Ishikawa (cell line): Measurements from ENCODE around the gene PCDH1.

ENCODE experiments used
- CEBPB ChIP-seq: IDR thresholded peaks from 2 replicates; pipeline ENCODE4 v1.6.1; 2012
- CREB1 ChIP-seq: IDR thresholded peaks from 2 replicates; pipeline ENCODE4 v1.6.1; 2012; ENCODE audit warnings: low read depth
- EGR1 ChIP-seq: IDR thresholded peaks from 2 replicates; pipeline ENCODE4 v1.6.1; 2012
- EP300 ChIP-seq: IDR thresholded peaks from 2 replicates; pipeline ENCODE4 v1.6.1; 2012; ENCODE audit warnings: borderline replicate concordance
- FOXM1 ChIP-seq: IDR thresholded peaks from 2 replicates; pipeline ENCODE4 v1.6.1; 2012; ENCODE audit warnings: low read depth, borderline replicate concordance
- MAX ChIP-seq: IDR thresholded peaks from 2 replicates; pipeline ENCODE4 v1.6.1; 2012
- NFIC ChIP-seq: IDR thresholded peaks from 2 replicates; pipeline ENCODE4 v1.6.1; 2012
- RAD21 ChIP-seq: IDR thresholded peaks from 2 replicates; pipeline ENCODE4 v1.6.1; 2012; ENCODE audit warnings: low read depth
- REST ChIP-seq: IDR thresholded peaks from 2 replicates; pipeline ENCODE4 v1.6.1; 2012; ENCODE audit warnings: low read depth, mild to moderate bottlenecking
- TAF1 ChIP-seq: IDR thresholded peaks from 2 replicates; pipeline ENCODE4 v1.6.1; 2012; ENCODE audit warnings: low read depth, mild to moderate bottlenecking
- TCF12 ChIP-seq: IDR thresholded peaks from 2 replicates; pipeline ENCODE4 v1.6.1; 2012; ENCODE audit warnings: low read depth
- TEAD4 ChIP-seq: IDR thresholded peaks from 2 replicates; pipeline ENCODE4 v1.6.1; 2012
- USF1 ChIP-seq: IDR thresholded peaks from 2 replicates; pipeline ENCODE4 v1.6.1; 2012
- YY1 ChIP-seq: IDR thresholded peaks from 2 replicates; pipeline ENCODE4 v1.6.1; 2012; ENCODE audit warnings: low read depth
- ZBTB7A ChIP-seq: IDR thresholded peaks from 2 replicates; pipeline ENCODE4 v1.6.1; 2012; ENCODE audit warnings: low read depth

Gene PCDH1

GRCh38 chr5:141852448-141852847, 25.8 kb downstream of the PCDH1 start:
- TF ChIP-seq TCF12 = no peak
- no peak for TF ChIP-seq MAX
- TF ChIP-seq YY1 = no peak
- no peak for TF ChIP-seq REST
- no peak for TF ChIP-seq TAF1
- TF ChIP-seq NFIC = no peak
- no peak for TF ChIP-seq CEBPB
- TF ChIP-seq FOXM1 = no peak
- TF ChIP-seq RAD21 = no peak
- no peak for TF ChIP-seq TEAD4
- TF ChIP-seq ZBTB7A = no peak
- no peak for TF ChIP-seq EGR1
- no peak for TF ChIP-seq EP300
- no peak for TF ChIP-seq USF1
- TF ChIP-seq CREB1 = no peak

- TF ChIP-seq YY1 = no peak
- TF ChIP-seq ZBTB7A = peak; percentile 11; the same call in 1 of the 2 replicates
Observed at GRCh38 chr5:141851195-141851874, 26.9 kb downstream of the PCDH1 start.

GRCh38 chr5:141850786-141851185, 27.4 kb downstream of the PCDH1 start:
- TF ChIP-seq YY1 (no peak), CEBPB (no peak), CREB1 (no peak)

- no peak for TF ChIP-seq MAX
- no peak for TF ChIP-seq EGR1
- peak; percentile 71 for TF ChIP-seq ZBTB7A
- no peak for TF ChIP-seq TEAD4
Observed at GRCh38 chr5:141850244-141850768, 27.9 kb downstream of the PCDH1 start.

GRCh38 chr5:141849415-141850243, 28.6 kb downstream of the PCDH1 start:
- TF ChIP-seq CREB1 (no peak), NFIC (no peak; the same call in 1 of the 2 replicates), MAX (peak; percentile 24; the same call in 1 of the 2 replicates), TAF1 (peak; percentile 73), CEBPB (no peak), TCF12 (peak; percentile 80), TEAD4 (no peak), EGR1 (peak; percentile 40; the same call in 1 of the 2 replicates), ZBTB7A (no peak; the same call in 1 of the 2 replicates), RAD21 (peak; percentile 15; the same call in 1 of the 2 replicates)

- TF ChIP-seq REST (peak; percentile 38; the same call in 1 of the 2 replicates), TEAD4 (peak; percentile 23; the same call in 1 of the 2 replicates), TCF12 (no peak)
Observed at GRCh38 chr5:141848744-141849414, 29.3 kb downstream of the PCDH1 start.
